Measurements from ENCODE around the gene HADHA. TPM values are rescaled to one million over a fixed set of nuclear protein-coding genes. Genes with fewer than 3 reads are reported as not detected.

The HADHA gene
- total RNA-seq, 2 donors from 2014 or later: 226 to 266 TPM

DNA sequence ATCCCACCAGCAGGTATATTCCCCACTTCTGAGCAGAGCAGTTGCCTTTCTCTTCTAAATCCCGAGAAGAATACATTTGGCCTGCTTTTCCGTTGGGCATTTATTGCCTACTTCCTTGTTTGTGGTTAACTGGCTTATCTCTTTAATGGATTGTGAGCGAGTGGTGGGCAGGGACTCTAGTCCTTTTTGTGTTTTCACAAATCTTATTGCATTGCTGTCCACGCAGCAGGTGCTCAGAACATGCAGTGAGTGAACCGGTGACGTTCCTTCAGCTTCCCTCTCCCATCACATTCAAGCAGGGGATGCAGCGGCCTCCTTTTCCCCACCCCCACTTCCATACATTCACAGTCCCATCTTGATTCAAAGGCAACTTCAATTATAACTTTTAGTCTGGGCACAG is 100.4 kb downstream of the HADHA start:
- TF ChIP-seq CTCF (IDR thresholded peaks at IDR 0.05): no peak
- H3K9ac ChIP-seq (ENCODE audit: low read depth in 2 of 2, low read length in 2 of 2): no peak overlapping the region
- peak overlapping the region; percentile 77 for H3K27ac ChIP-seq
- peak; percentile 73 for DNase-seq
- H3K4me1 ChIP-seq: peaks cover 8% of the 10 kb centered on the region
- no peaks in the 10 kb centered on the region for H3K27me3 ChIP-seq
- intact Hi-C loops (cut with DNase I): loop anchor here (2.0 to 10.0 kb wide), 3 partner anchors 59 to 289 kb away; no protein-coding TSS in a partner anchor
- H3K36me3 ChIP-seq: no peaks in the 10 kb centered on the region
- no peak overlapping the region for H3K4me3 ChIP-seq
- no peaks in the 10 kb centered on the region for H3K9me3 ChIP-seq

GRCh38 chr2:26141145-26141769 is 103.2 kb downstream of the HADHA start:
- DNase-seq: no peak
- H3K9me3 ChIP-seq: no peaks in the 10 kb centered on the region
- no peak overlapping the region for H3K4me3 ChIP-seq
- no peak for TF ChIP-seq CTCF (IDR thresholded peaks at IDR 0.05)
- H3K9ac ChIP-seq (ENCODE audit: low read depth in 2 of 2, low read length in 2 of 2): no peak overlapping the region
- H3K36me3 ChIP-seq: peaks cover 4% of the 10 kb centered on the region
- no peak overlapping the region for H3K27ac ChIP-seq
- intact Hi-C loops (cut with DNase I): loop anchor here (10.0 kb wide), 2 partner anchors 56 to 286 kb away; no protein-coding TSS in a partner anchor
- H3K27me3 ChIP-seq: no peaks in the 10 kb centered on the region
- peaks cover 8% of the 10 kb centered on the region for H3K4me1 ChIP-seq

Other genes starting within 250 kb of the HADHA start
- gene RAB10, start 210.5 kb downstream of the HADHA start, total RNA-seq: 100 to 1,000 TPM; 195 to 206 TPM
- gene GAREM2, start 71.5 kb downstream of the HADHA start, total RNA-seq: 1 to 10 TPM; 2.4 to 3.9 TPM
- 100 to 1,000 TPM; 105 to 160 TPM for gene HADHB, start 307 bp upstream of the HADHA start, total RNA-seq
- 10 to 100 TPM; 41.5 to 42.2 TPM for gene SELENOI, start 101.5 kb upstream of the HADHA start, total RNA-seq
- gene ADGRF3, start 102.2 kb upstream of the HADHA start, total RNA-seq: under 1 TPM; 0.16 to 0.20 TPM
- not detected for gene DRC1, start 157.3 kb upstream of the HADHA start, total RNA-seq
- not detected for gene OTOF, start 233.5 kb upstream of the HADHA start, total RNA-seq